HG02943 (cell line): ENCODE data around the gene MARVELD2.

Experiments used
- ATAC-seq: cut with Tn5 transposase; IDR thresholded peaks from one replicate; pipeline ENCODE4 v1.9.1; 2021; ENCODE audit warnings: mild to moderate bottlenecking, low read depth, moderate library complexity; ENCODE audit not compliant: unreplicated experiment

The MARVELD2 gene

GRCh38 chr5:69492391-69492922 lies 77.5 kb downstream of the MARVELD2 start, which contains the start of gene OCLN:
Gene OCLN, plus strand, starts transcription at chr5:69492790. Its CDS starts 11,455 bp downstream, at chr5:69504245.
- no peak for ATAC-seq

DNA sequence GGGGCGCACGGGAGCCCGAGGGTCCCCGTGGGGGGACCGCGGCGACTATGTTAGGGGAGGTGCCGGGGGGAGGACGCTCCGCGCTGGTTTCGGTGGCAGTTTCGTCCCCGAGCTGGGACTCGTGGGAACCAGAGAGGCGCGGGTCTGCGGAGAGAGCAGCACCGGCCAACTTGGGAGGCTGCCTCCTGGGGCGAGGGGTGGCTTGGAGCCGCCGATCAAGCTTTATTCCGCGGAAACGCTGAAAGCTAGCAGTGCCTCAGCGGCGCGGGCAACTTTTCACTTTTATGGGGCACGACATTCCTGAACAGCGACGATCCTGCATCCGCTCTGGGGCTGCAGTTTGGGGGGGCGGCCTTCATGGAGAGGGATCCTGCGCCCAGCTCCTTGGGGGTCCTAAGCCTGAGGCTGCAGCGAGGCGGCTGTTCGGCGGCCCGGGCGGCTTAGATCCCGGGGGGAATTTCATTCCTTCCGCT lies 78.0 kb downstream of the MARVELD2 start:
- no peak for ATAC-seq

GRCh38 chr5:69493396-69494133 lies 78.6 kb downstream of the MARVELD2 start:
- ATAC-seq, result no peak
